ENCODE data around the gene RINL.
"Not testable (repeated sequence)": the region's sequence is repeated elsewhere in the genome, so short reads cannot be mapped to it uniquely, and the experiment has no call there.

RINL gene

GRCh38 chr19:38875656-38876395 lies 2.2 kb downstream of the RINL start:
- DNase-seq = no peak

GRCh38 chr19:38873400-38873799 lies 4.7 kb downstream of the RINL start:
- not testable (repeated sequence) for DNase-seq

GRCh38 chr19:38870612-38871011 lies 7.5 kb downstream of the RINL start:
- DNase-seq = no peak

- peak in 8 of 14 donors; percentile 18 to 91 (median 30) for DNase-seq
Observed at GRCh38 chr19:38869836-38870607, 8.1 kb downstream of the RINL start.

GRCh38 chr19:38869160-38869835 lies 8.8 kb downstream of the RINL start:
- peak in 1 of 14 donors; percentile 24 for DNase-seq

DNA sequence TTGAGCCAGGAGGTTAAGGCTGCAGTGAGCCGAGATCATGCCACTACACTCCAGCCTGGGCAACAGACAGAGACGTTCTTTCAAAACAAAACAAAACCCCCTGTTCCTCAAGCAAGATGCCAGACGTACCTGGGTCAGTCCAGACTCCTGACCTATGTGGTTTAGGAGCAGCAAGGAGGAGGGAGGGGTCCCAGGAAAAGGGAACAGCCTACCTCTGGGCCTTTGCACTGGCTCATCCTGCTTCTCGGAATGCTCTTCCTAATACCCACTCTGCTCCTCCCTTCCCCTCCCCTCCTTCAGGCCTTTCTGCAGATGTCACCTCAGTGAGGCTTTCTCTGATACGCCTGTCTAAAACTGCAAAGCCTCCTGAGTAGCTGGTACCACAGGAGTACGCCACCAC lies 9.5 kb downstream of the RINL start:
- no peak for DNase-seq

- no peak for DNase-seq
Observed at GRCh38 chr19:38867171-38867780, 10.8 kb downstream of the RINL start.

- DNase-seq = no peak
Observed at GRCh38 chr19:38862321-38863059, 15.6 kb downstream of the RINL start.

DNA sequence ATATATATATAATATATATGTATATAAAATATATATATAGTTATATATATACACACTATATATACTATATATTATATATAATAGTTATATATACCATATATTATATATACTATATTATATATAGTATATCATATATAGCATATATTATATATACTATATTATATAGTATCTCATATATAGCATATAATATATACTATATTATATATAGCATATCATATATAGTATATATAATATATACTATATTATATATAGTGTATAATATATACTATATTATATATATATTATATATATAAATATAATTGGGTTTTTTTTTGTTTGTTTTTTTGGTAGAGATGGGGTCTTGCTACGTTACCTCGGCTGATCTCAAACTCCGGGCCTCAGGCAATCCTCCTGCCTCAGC lies 16.7 kb downstream of the RINL start:
- no peak for DNase-seq

DNA sequence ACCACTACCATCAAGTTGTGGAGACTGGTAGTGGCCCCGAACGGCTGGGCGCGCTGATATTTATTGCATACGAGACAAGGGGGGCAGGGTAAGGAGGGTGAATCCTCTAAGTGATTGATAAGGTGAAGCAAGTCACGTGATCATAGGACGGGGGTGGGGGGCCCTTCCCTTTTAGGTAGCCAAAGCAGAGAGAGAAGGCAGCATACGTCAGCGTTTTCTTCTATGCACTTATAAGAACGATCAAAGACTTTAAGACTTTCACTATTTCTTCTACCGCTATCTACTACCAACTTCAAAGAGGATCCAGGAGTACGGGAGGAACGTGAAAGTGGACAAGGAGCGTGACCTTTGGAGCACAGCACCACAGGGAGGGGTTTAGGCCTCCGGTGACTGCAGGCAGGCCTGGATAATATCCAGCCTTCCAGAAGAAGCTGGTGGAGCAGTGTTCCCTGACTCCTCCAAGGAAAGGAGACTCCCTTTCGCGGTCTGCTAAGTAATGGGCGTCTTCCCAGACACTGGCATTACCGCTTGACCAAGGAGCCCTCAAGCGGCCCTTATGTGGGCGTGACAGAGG lies 18.4 kb downstream of the RINL start:
- DNase-seq = not testable (repeated sequence)

DNA sequence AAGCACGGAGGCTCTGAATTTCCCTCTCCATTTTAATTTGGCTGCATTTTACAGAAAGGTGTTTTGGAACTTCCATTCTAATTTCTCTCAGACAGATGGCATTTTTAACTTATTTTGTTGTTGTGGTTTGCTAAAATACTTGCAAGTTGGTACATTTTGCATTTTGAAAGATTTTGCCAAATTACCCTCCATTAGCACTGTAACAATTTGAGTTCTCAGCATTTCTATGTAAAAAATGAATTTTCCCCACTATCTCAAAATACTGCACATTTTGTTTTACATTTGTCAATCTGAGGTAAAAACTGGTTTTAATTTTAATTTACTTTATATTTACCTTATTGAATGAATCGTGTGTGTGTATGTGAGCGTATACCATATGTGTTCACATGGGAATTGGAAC lies 21.3 kb downstream of the RINL start:
- DNase-seq = no peak

GRCh38 chr19:38855751-38856150 lies 22.3 kb downstream of the RINL start:
- not testable (repeated sequence) for DNase-seq

- DNase-seq = not testable (repeated sequence)
Observed at GRCh38 chr19:38854961-38855360, 23.1 kb downstream of the RINL start.

DNA sequence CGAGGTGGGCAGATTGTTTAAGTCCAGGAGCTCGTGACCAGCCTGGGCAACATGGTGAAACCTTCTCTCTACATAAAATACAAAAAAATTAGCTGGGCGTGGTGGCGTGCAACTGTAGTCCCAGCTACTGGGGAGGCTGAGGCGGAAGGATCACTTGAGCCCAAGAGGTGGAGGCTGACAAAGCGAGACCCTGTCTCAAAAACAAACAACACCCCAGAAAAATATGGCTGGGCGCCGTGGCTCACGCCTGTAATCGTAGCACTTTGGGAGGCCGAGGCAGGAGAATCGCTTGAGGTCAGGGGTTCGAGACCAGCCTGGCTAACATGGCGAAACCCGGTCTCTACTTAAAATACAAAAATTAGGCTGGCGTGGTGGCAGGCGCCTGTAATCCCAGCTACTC lies 24.9 kb downstream of the RINL start:
- DNase-seq = no peak

GRCh38 chr19:38852231-38853044 lies 25.6 kb downstream of the RINL start:
- peak in 9 of 14 donors; percentile 51 to 75 (median 62) for DNase-seq

GRCh38 chr19:38851622-38852230 lies 26.3 kb downstream of the RINL start:
- DNase-seq = peak; percentile 49 to 90 (median 83)

DNA sequence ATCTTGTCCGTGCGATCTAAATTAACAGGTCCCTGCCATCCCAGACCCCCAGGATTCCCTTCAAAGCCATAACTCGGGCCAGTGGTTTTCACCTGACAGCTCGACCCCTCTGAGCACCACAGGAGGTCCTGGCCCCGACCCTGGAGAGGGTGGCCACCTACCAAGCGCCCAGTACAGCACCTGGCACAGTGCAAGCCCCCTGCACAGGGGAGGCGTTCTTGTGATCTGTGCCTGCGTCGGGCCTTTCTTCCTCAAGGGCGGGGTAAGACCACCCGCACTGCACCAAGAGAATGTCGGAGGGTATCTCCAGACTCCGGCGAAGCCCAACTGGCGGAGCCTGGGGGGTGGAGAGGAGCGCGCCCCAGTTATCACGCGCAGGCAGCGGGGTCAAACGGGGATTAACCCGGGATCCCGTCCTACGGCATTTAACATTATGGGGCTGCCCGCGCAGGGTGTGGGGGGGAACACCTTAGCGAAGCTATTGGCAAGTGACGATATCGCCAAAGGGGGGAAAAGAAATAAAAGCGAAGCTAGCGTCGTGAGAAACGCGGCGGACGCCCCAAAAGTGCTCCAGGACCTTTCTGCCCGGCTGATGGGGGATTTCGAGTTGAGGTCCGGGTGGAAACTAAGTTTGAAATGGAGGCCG lies 27.0 kb downstream of the RINL start:
- DNase-seq = peak in 4 of 14 donors; percentile 40 to 58 (median 46)

DNA sequence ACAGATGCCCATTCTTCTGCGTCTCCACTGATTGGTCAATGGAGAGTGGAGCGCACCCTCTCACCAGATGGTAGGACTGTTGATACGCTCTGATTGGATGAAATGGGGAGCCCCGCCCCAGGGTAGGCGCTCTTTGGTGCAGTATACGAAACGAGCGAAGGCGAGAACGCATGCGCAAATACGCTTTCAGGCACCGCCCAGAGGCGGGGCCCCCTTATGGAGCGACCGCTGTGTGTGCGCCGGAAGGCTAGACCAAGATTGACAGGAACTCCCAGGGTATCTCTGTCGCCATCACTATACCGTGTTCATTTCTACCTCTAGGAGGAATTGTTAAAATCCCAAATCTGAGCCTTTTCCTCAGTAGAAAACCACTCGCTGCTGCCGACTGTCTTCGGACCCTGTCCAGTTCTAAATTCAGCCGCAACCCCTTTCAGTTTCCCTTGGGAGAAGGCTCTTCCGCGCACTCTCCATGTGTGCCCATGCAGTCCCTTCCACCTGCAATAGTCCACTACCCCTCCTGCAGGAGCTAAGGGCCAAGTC lies 27.6 kb downstream of the RINL start:
- DNase-seq = peak in 5 of 14 donors; percentile 99 to 100 (median 100)

GRCh38 chr19:38849860-38850435 lies 28.1 kb downstream of the RINL start, which contains the start of gene HNRNPL:
TSS of gene HNRNPL (minus strand) at chr19:38849986. CDS start at chr19:38849966, 20 bp downstream.
- peak; percentile 99 to 100 (median 100) for DNase-seq
